HL-60 (cell line): ENCODE measurements around the gene EBI3.
"Not testable (repeated sequence)": the region's sequence is repeated elsewhere in the genome, so short reads cannot be mapped to it uniquely, and the experiment has no call there.

Experiments used
- DNase-seq, 2 experiments: peaks; one replicate each; pipeline ENCODE4 v3.0.0-alpha.2; 2010 to 2020; ENCODE audit warnings: low read depth in 1 of 2, low spot score in 1 of 2
- H3K27ac ChIP-seq: fragments of 250-450 bp; sonication (Bioruptor Pico); replicated peaks from 2 replicates; pipeline ENCODE4 v1.5.1; 2020; ENCODE audit warnings: mild to moderate bottlenecking, moderate library complexity
- H3K27me3 ChIP-seq: fragments of 250-450 bp; sonication (Bioruptor Pico); 2 replicates; pipeline ENCODE4 v1.5.1; 2021; ENCODE audit warnings: mild to moderate bottlenecking, moderate library complexity; ENCODE audit not compliant: insufficient read depth, poor library complexity, severe bottlenecking
- H3K4me3 ChIP-seq: replicated peaks from 2 replicates; pipeline ENCODE4 v1.5.1; 2011; ENCODE audit warnings: mild to moderate bottlenecking, control low read depth, low read length; ENCODE audit not compliant: insufficient read depth
- CTCF ChIP-seq: IDR thresholded peaks from one replicate; pipeline ENCODE4 v1.5.1; 2011; ENCODE audit warnings: low read length, control low read depth, inconsistent platforms; ENCODE audit not compliant: insufficient read depth
- GABPA ChIP-seq: IDR thresholded peaks from 2 replicates; pipeline ENCODE4 v1.6.1; 2012; ENCODE audit warnings: low read depth
- POLR2AphosphoS5 ChIP-seq: IDR thresholded peaks from 2 replicates; pipeline ENCODE4 v1.6.1; 2012; ENCODE audit warnings: low read depth
- REST ChIP-seq: IDR thresholded peaks from 2 replicates; pipeline ENCODE4 v1.6.1; 2012; ENCODE audit warnings: low read depth; ENCODE audit not compliant: insufficient replicate concordance
- SPI1 ChIP-seq: IDR thresholded peaks from 2 replicates; pipeline ENCODE4 v1.6.1; 2012; ENCODE audit warnings: low read depth, mild to moderate bottlenecking, borderline replicate concordance

The EBI3 gene

GRCh38 chr19:4284176-4284958 is 55.0 kb downstream of the EBI3 start:
- peaks cover 16% of the 10 kb centered on the region for H3K27me3 ChIP-seq
- TF ChIP-seq REST (no peak), SPI1 (no peak), GABPA (no peak), POLR2AphosphoS5 (no peak), CTCF (no peak)
- DNase-seq: no peak
- H3K4me3 ChIP-seq: no peak overlapping the region
- no peak overlapping the region for H3K27ac ChIP-seq

GRCh38 chr19:4284974-4285373 is 55.7 kb downstream of the EBI3 start:
- no peak for DNase-seq
- Histone ChIP-seq H3K27me3 (peaks cover 10% of the 10 kb centered on the region), H3K4me3 (no peak overlapping the region), H3K27ac (no peak overlapping the region)
- TF ChIP-seq POLR2AphosphoS5 (no peak), REST (no peak), GABPA (no peak), CTCF (no peak), SPI1 (no peak)

- DNase-seq, H3K4me3 ChIP-seq, H3K27me3 ChIP-seq, H3K27ac ChIP-seq: not testable (repeated sequence)
Measured at GRCh38 chr19:4286141-4286540, 56.8 kb downstream of the EBI3 start.
